Heart left ventricle (tissue), 13 donors: ENCODE data around the gene INPP5D.

ENCODE experiments used
- CTCF ChIP-seq, 12 donors: fragments of 200-600 bp; sonication (generic) in 4 of 12; IDR thresholded peaks; one replicate each; pipeline versions ENCODE4 v1.5.0 to v1.8.0; 2018 to 2022; ENCODE audit warnings: antibody characterized with exemption in 12 of 12, mild to moderate bottlenecking in 5 of 12
- POLR2A ChIP-seq, 2 donors: fragments of 450-650 bp; IDR thresholded peaks; one replicate each; pipeline ENCODE4 v1.6.1; 2017; ENCODE audit warnings: antibody characterized with exemption in 2 of 2, mild to moderate bottlenecking in 2 of 2, moderate library complexity in 2 of 2
- donor health status: ischemic (EF 13 %, LVEDD 7.1; RV severe dilation, severe dysfunction).
- donor health status: DM: no; HTN: yes; CAD: no.
- donor health status: DM: no; HTN: no; CAD: no.
- donor health status: ischemic (EF 25% LVEDD 6.9; RV normal size, moderate dysfunction).
- donor health status: ischemic (EF 25% LVEDD 5.7; RV mildly dilated, moderate dysfunction).
- donor health status: ischemic (EF 35%, LVEDD 5.7; RV mildly dilated, moderate dysfunction).
- donor health status: nonischemic (EF 11% LVEDD 7.7; RV severe dilation, severe dysfunction).
- donor health status: DM: yes; HTN: yes; CAD: no.
- donor health status: PGD.
- donor health status: ischemic (EF 29% LVEDD 5.4; RV normal size, mild dysfunction).
- donor health status: nonischemic (EF 23%, LVEDD 6.1; RV moderate dilation, normal function).

DNA sequence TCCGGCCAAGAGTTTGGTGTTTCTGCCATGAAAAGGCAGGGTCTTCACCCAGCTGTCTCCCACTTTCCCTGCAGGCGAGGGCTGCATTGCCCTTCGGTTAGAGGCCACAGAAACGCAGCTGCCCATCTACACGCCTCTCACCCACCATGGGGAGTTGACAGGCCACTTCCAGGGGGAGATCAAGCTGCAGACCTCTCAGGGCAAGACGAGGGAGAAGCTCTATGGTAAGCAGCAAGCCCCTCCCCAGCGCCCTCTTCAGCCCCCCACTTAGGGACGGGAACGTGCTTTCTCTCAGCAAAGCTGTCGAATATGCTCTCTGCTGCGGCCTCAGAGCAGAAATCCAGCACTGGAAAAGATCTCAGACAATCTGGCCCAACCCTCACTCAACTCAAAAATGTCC lies 133.6 kb downstream of the INPP5D start:
- no peak for TF ChIP-seq CTCF (IDR thresholded peaks at IDR 0.05)
- TF ChIP-seq POLR2A (IDR thresholded peaks at IDR 0.05), result no peak
